GM12801 (cell line): ENCODE data around the gene SAT2.

Experiments used
- TF ChIP-seq, protein P1 (sequence below): IDR thresholded peaks from one replicate; pipeline ENCODE4 v1.5.1; 2011; ENCODE audit warnings: control low read depth; ENCODE audit not compliant: insufficient read length; ENCODE audit errors: extremely low read depth

SAT2 gene

DNA sequence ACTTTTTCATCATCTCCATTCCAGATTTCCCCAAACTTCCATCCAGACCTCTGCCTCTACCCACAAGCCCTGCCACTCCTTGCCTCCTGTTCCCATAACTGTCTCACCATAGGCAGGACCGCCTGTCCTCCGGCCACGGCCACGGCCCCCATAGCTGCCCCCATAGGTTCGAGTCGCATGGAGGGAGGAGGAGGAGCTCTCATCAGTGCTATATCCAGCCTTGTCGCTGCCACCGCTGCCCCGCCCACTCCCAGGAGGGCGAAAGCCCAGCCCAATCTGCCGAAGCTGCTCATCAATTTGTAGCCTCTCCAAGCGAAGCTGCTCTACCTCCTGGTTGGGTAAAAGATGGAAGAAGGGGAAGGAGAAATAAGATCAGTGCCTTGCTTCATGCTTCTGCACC lies 34.3 kb downstream of the SAT2 start:
- TF ChIP-seq, protein P1, sequence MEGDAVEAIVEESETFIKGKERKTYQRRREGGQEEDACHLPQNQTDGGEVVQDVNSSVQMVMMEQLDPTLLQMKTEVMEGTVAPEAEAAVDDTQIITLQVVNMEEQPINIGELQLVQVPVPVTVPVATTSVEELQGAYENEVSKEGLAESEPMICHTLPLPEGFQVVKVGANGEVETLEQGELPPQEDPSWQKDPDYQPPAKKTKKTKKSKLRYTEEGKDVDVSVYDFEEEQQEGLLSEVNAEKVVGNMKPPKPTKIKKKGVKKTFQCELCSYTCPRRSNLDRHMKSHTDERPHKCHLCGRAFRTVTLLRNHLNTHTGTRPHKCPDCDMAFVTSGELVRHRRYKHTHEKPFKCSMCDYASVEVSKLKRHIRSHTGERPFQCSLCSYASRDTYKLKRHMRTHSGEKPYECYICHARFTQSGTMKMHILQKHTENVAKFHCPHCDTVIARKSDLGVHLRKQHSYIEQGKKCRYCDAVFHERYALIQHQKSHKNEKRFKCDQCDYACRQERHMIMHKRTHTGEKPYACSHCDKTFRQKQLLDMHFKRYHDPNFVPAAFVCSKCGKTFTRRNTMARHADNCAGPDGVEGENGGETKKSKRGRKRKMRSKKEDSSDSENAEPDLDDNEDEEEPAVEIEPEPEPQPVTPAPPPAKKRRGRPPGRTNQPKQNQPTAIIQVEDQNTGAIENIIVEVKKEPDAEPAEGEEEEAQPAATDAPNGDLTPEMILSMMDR, result no peak

- TF ChIP-seq, protein P1, result no peak
Measured at GRCh38 chr17:7592422-7593021, 35.1 kb downstream of the SAT2 start.

DNA sequence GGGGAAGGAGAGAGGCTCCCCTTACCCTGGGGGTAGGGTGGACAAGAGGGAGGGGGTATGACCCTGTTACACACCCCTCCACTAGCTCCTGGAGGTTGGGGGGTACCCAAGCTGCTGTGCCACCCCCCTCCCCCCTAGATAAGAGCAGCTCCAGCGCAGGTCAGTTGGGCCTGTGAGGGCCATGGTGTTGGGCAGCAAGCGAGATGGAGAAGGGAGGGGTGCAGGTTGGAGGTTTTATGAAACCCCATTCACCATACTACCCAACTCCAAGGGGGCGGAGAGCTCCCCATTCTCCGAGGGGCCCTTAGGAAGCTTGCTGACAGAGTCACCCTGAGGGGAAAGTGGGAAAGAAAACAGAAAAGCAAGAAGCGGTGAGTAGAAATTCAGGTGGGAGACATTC lies 36.0 kb downstream of the SAT2 start:
- TF ChIP-seq, protein P1, result no peak

DNA sequence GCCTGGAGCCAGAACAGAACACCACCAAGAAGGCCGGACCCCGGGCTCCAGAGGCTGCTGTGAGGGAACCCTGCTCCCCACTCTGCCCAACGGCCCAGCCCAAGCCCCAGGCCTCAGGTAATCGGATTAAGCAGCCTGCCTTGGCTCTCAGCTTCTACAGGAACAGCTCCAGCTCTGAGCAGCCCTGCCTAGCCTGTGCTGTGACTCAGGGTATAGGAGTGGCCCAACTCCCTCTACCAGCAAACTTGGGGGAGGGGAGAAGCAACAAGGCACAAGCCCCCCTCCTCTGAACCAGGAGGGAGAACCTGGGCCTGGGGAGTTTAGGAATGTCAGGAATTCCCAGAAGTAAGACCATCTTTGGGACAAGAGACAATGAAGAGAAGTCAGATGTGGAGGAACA lies 36.9 kb downstream of the SAT2 start:
- TF ChIP-seq, protein P1, result no peak

- TF ChIP-seq, protein P1, result no peak
Measured at GRCh38 chr17:7589891-7590691, 37.5 kb downstream of the SAT2 start, which contains the start of gene SOX15. TSS of gene SOX15 (minus strand) at chr17:7590094. CDS start at chr17:7589676, 418 bp downstream.

GRCh38 chr17:7589204-7589868 lies 38.3 kb downstream of the SAT2 start:
- TF ChIP-seq, protein P1, result no peak

DNA sequence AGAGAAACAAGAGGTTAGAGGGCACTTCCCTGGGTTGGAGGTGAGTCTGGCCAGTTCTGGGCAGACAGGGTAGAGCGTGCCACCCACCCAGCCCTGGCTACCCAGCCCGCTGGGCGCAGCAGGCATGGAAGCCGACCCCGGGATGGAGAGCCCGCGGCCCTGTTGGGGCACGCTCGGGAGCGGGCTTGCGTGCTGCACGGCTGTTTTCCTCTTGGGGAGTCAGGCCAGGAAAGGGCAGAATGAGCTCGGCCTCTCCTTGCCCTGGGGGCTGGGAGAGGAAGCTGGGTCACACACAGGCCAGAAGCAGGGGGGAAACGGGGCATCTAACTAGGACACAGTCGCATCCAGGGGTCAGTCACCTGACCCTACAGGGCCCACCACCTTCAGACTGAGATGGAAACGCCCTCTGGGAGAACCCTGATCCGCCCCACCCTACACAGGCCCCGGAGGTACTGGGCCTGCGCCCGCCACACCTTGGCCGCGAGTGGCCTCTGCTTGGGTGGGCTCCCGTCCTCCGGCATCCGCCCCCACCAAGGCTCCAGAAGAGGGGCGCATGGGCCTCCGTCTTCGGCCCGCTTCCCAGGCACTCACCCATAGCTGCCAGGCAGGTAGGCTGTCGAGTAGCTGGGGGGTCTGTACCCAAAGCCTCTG lies 38.9 kb downstream of the SAT2 start:
- TF ChIP-seq, protein P1, result no peak
